GM13976 (cell line): ENCODE measurements around the gene DOCK11.

Experiments used
- DNase-seq: peaks from one replicate; pipeline ENCODE4 v3.0.0; 2012; ENCODE audit warnings: low spot score
- CTCF ChIP-seq: IDR thresholded peaks from 2 replicates; pipeline ENCODE4 v1.5.1; 2012; ENCODE audit warnings: borderline replicate concordance, mild to moderate bottlenecking; ENCODE audit not compliant: insufficient read depth; ENCODE audit errors: extremely low read depth, missing control alignments, control extremely low read depth
- in situ Hi-C: fragments of 300-500 bp; cut with MboI; formaldehyde crosslinking; loops from one replicate; pipeline ENCODE4 v1.12.0; 2022; ENCODE audit warnings: low sequenced_read_pairs, mixed read lengths, inconsistent platforms; ENCODE audit not compliant: unreplicated experiment

DOCK11 gene

GRCh38 chrX:118538386-118538785 lies 42.8 kb downstream of the DOCK11 start:
- no peak for DNase-seq
- TF ChIP-seq CTCF = no peak
- in situ Hi-C loops = no loop called here

- DNase-seq = no peak
- TF ChIP-seq CTCF = no peak
Measured at GRCh38 chrX:118540342-118540741, 44.7 kb downstream of the DOCK11 start.

GRCh38 chrX:118541482-118541881 lies 45.9 kb downstream of the DOCK11 start:
- DNase-seq = no peak
- in situ Hi-C loops = no loop called here
- TF ChIP-seq CTCF = no peak

More at GRCh38 chrX:118540342-118540741, 44.7 kb downstream of the DOCK11 start:
- in situ Hi-C loops = no loop called here

GRCh38 chrX:118545510-118545909 lies 49.9 kb downstream of the DOCK11 start:
- no peak for DNase-seq
- in situ Hi-C loops = no loop called here
- TF ChIP-seq CTCF = no peak

GRCh38 chrX:118548841-118549240 lies 53.2 kb downstream of the DOCK11 start:
- no peak for TF ChIP-seq CTCF
- in situ Hi-C loops = no loop called here
- DNase-seq = no peak

GRCh38 chrX:118550792-118551191 lies 55.2 kb downstream of the DOCK11 start:
- TF ChIP-seq CTCF = no peak
- in situ Hi-C loops = no loop called here
- no peak for DNase-seq

- no peak for TF ChIP-seq CTCF
- DNase-seq = no peak
- in situ Hi-C loops = no loop called here
Measured at GRCh38 chrX:118551426-118551825, 55.8 kb downstream of the DOCK11 start.
